Lower lobe of right lung (tissue), 2 donors: ENCODE measurements around the gene IKBIP. TPM values are rescaled to one million over a fixed set of nuclear protein-coding genes. Genes with fewer than 3 reads are reported as not detected.
A peak's percentile ranks its signal among the peaks of the same experiment; 100 is the strongest.

Source experiments
- ATAC-seq, 2 donors: fragments of 200-7000 bp; cut with Tn5 transposase; one replicate each; pipeline ENCODE4 v1.9.1; 2020 to 2022; ENCODE audit warnings: mild to moderate bottlenecking in 2 of 2, moderate library complexity in 2 of 2
- DNase-seq: peaks from one replicate; pipeline ENCODE4 v3.0.0-alpha.2; 2020
- H3K27ac ChIP-seq: fragments of 200-600 bp; one replicate; pipeline ENCODE4 v1.8.0; 2022
- H3K27me3 ChIP-seq: fragments of 200-600 bp; one replicate; pipeline ENCODE4 v1.8.0; 2022; ENCODE audit warnings: low read depth
- H3K36me3 ChIP-seq: fragments of 200-600 bp; one replicate; pipeline ENCODE4 v1.8.0; 2022; ENCODE audit warnings: mild to moderate bottlenecking
- H3K4me1 ChIP-seq: fragments of 200-600 bp; one replicate; pipeline ENCODE4 v1.8.0; 2022
- H3K4me3 ChIP-seq: fragments of 200-600 bp; one replicate; pipeline ENCODE4 v1.8.0; 2022; ENCODE audit warnings: mild to moderate bottlenecking
- H3K9me3 ChIP-seq: fragments of 200-600 bp; one replicate; pipeline ENCODE4 v1.8.0; 2022
- intact Hi-C: fragments of 100-400 bp; cut with DNase I; formaldehyde crosslinking; loops from one replicate; pipeline ENCODE4 v1.11.0; 2022
- long read RNA-seq: library from polyadenylated mRNA; unstranded; transcript quantifications from one replicate; pipeline ENCODE4 v2.0.0, GENCODE V29; 2021
- total RNA-seq: library from RNA; stranded (reverse); fragmentation: NEBNext Ultra II Directional; extraction: Animal tissue kit (Norgen Biotek cat#: 25700); gene quantifications from one replicate; pipeline ENCODE4 v1.2.1, GENCODE V29; 2021
- TF ChIP-seq, protein P1 (sequence below): fragments of 200-600 bp; IDR thresholded peaks from one replicate; pipeline ENCODE4 v1.8.0; 2022; ENCODE audit warnings: antibody characterized with exemption, mild to moderate bottlenecking
- donor health status: DM: no; HTN: yes; CAD: no; lungs with severe emphysema.

IKBIP gene, protein sequence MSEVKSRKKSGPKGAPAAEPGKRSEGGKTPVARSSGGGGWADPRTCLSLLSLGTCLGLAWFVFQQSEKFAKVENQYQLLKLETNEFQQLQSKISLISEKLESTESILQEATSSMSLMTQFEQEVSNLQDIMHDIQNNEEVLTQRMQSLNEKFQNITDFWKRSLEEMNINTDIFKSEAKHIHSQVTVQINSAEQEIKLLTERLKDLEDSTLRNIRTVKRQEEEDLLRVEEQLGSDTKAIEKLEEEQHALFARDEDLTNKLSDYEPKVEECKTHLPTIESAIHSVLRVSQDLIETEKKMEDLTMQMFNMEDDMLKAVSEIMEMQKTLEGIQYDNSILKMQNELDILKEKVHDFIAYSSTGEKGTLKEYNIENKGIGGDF
- 13.4 TPM for total RNA-seq
- long read RNA-seq, transcript IKBIP-202 (3 exons, 1,645 nt), result minor isoform, 9 of 42 reads
- long read RNA-seq, transcript IKBIP-201 (3 exons, 3,189 nt), result major isoform, 21 of 42 reads
- long read RNA-seq, transcript IKBIP-203 (2 exons, 1,368 nt), result minor isoform, 5 of 42 reads
- long read RNA-seq, partial matches to known transcripts, result 0 of 42 reads
- long read RNA-seq, other reads (novel, unspliced or antisense), result 7 of 42 reads

DNA sequence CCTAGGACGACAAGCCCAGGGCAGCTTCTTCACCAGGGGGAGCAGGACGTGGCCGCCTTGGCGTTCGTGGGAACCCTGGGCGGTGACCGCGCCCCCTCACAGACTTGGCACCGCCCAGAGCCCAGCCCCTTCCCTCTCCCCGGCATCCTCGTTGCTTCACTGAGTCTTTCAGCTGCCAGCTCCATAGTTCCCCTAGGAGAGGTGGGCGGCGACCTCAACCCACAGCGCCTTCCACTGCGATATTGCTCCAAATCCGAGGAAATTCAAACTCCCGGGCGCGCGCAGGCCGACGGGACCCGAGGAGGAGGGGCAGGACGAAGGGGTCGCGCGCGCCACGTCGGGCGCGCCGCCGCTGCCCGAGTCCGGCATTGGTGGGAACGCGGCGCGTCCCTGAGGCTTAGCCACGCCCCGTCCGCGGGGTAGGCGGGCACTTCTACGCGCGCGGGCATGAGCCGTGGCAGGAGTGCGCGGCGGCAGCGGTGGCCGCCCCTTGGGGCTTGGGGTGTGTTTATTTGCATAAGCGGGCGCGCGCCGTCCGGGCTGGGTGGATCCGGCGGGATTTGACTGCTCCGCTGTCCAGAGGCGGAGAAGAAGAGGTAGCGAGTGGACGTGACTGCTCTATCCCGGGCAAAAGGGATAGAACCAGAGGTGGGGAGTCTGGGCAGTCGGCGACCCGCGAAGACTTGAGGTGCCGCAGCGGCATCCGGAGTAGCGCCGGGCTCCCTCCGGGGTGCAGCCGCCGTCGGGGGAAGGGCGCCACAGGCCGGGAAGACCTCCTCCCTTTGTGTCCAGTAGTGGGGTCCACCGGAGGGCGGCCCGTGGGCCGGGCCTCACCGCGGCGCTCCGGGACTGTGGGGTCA lies at the start of gene IKBIP, which contains the start of gene APAF1:
TSS of gene IKBIP (minus strand) at position 77 of the 860 bp plus-strand sequence. CDS start 87 bp downstream, outside the sequence.
TSS of gene APAF1 (plus strand) at position 579 of the 860 bp plus-strand sequence. CDS start 3,070 bp downstream, outside the sequence.
- Histone ChIP-seq H3K27ac (peak within 1 kb of the TSS; percentile 92), H3K9me3 (no peaks in the 10 kb centered on the region), H3K4me1 (peaks cover 31% of the 10 kb centered on the region), H3K27me3 (no peaks in the 10 kb centered on the region), H3K4me3 (peak within 1 kb of the TSS; percentile 97), H3K36me3 (peaks cover 22% of the 10 kb centered on the region)
- ATAC-seq (peak; percentile 99), DNase-seq (peak; percentile 99)
- intact Hi-C loops, result no loop called here
- TF ChIP-seq, protein P1, sequence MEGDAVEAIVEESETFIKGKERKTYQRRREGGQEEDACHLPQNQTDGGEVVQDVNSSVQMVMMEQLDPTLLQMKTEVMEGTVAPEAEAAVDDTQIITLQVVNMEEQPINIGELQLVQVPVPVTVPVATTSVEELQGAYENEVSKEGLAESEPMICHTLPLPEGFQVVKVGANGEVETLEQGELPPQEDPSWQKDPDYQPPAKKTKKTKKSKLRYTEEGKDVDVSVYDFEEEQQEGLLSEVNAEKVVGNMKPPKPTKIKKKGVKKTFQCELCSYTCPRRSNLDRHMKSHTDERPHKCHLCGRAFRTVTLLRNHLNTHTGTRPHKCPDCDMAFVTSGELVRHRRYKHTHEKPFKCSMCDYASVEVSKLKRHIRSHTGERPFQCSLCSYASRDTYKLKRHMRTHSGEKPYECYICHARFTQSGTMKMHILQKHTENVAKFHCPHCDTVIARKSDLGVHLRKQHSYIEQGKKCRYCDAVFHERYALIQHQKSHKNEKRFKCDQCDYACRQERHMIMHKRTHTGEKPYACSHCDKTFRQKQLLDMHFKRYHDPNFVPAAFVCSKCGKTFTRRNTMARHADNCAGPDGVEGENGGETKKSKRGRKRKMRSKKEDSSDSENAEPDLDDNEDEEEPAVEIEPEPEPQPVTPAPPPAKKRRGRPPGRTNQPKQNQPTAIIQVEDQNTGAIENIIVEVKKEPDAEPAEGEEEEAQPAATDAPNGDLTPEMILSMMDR, result no peak

DNA sequence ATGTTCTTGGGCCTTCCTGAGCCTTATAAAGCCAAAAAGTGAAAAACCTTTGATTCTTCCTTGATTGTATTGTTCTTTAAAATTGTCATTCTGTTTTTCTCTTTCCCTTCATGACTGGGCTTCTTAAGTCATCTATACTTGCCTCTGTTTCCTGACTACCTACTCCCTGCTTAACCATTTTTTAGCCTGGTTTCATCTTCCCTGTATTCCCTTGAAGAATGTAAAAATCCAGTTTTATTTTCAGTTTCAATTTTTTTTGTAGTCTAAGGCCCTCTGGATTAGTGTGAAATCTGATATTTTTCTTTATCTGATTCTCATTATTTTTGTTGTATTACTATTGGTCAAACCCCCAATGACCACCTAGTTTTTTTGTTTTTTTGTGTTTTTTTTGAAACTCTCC lies 46.8 kb upstream of the IKBIP start:
- no peak overlapping the region for H3K27ac ChIP-seq
- H3K36me3 ChIP-seq, result peaks cover 66% of the 10 kb centered on the region
- H3K27me3 ChIP-seq, result no peaks in the 10 kb centered on the region
- intact Hi-C loops, result no loop called here
- DNase-seq (no peak), ATAC-seq (no peak)
- H3K9me3 ChIP-seq, result no peaks in the 10 kb centered on the region
- TF ChIP-seq, protein P1, result no peak
- H3K4me1 ChIP-seq, result no peaks in the 10 kb centered on the region
- no peak overlapping the region for H3K4me3 ChIP-seq

DNA sequence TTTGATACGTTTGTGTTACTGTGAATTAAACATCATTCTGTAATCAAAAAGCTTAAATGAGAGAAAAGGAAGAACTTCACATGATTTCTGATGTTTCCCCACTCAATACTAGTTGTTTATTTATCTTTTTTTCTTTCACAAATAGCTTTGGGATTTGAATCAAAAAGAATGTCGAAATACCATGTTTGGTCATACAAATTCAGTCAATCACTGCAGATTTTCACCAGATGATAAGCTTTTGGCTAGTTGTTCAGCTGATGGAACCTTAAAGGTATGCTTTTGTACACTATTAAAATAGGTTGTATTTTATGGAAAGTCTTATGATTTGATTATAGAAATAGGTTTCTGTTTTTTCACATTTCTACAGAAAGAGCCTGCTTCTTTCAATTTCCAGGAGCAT lies 42.0 kb upstream of the IKBIP start:
- Histone ChIP-seq H3K4me1 (no peaks in the 10 kb centered on the region), H3K4me3 (no peak overlapping the region), H3K36me3 (peaks cover 87% of the 10 kb centered on the region), H3K27ac (no peak overlapping the region), H3K27me3 (no peaks in the 10 kb centered on the region), H3K9me3 (no peaks in the 10 kb centered on the region)
- TF ChIP-seq, protein P1, result no peak
- intact Hi-C loops, result no loop called here
- ATAC-seq (no peak), DNase-seq (no peak)

DNA sequence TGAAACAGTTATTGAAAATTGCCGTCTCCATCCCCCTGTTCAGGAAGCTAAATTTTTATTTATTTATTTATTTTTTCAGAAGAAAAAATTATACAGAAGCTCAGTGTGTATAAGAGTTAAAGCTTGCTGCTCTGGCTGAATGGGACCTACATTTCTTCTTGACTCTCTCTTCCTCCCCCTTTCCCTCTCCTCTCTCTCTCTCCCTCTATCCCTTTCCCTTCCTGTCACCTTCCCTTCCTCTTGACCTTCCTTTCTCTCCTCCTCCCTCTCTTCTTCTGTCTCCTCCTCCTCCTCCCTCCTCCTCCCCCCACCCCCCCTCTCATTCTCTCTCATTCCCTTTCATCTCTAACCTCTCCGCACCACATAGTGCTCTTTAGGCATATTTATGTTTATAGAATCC lies 39.6 kb upstream of the IKBIP start:
- ATAC-seq, result no peak

DNA sequence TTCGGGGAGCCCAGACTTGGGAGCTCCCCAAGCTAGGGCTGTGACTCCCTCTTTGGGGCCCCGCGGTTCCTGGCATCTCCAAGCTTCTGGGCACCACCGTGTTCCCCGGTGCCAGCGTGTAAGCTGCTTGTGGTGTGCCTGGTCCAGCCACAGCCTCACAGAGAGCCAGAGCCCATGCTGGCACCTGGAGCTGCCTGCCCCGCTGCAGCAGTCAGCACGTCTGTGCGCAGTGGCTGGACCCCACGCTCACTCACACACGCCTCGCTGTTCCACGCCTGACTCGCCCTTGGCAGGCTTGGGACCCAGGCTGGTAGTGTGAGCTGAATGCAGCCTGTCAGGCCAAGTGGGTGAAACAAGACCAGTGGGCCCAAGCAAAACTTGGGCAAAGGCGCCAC lies 35.0 kb upstream of the IKBIP start:
- H3K36me3 ChIP-seq, result peaks cover 95% of the 10 kb centered on the region
- no peak overlapping the region for H3K4me3 ChIP-seq
- H3K27me3 ChIP-seq, result no peaks in the 10 kb centered on the region
- no peaks in the 10 kb centered on the region for H3K4me1 ChIP-seq
- no peak for DNase-seq
- no peaks in the 10 kb centered on the region for H3K9me3 ChIP-seq
- TF ChIP-seq, protein P1, result no peak
- intact Hi-C loops, result no loop called here
- ATAC-seq, result peak in 1 of 2 donors; percentile 29
- H3K27ac ChIP-seq, result no peak overlapping the region

More for the DNA sequence above, 39.6 kb upstream of the IKBIP start:
- peaks cover 97% of the 10 kb centered on the region for H3K36me3 ChIP-seq
- H3K4me1 ChIP-seq, result no peaks in the 10 kb centered on the region
- H3K4me3 ChIP-seq, result no peak overlapping the region
- H3K27ac ChIP-seq, result no peak overlapping the region
- no peaks in the 10 kb centered on the region for H3K9me3 ChIP-seq
- no peak for DNase-seq
- TF ChIP-seq, protein P1, result no peak
- intact Hi-C loops, result no loop called here
- no peaks in the 10 kb centered on the region for H3K27me3 ChIP-seq
